ENCODE data around the gene SP140.

Gene SP140

DNA sequence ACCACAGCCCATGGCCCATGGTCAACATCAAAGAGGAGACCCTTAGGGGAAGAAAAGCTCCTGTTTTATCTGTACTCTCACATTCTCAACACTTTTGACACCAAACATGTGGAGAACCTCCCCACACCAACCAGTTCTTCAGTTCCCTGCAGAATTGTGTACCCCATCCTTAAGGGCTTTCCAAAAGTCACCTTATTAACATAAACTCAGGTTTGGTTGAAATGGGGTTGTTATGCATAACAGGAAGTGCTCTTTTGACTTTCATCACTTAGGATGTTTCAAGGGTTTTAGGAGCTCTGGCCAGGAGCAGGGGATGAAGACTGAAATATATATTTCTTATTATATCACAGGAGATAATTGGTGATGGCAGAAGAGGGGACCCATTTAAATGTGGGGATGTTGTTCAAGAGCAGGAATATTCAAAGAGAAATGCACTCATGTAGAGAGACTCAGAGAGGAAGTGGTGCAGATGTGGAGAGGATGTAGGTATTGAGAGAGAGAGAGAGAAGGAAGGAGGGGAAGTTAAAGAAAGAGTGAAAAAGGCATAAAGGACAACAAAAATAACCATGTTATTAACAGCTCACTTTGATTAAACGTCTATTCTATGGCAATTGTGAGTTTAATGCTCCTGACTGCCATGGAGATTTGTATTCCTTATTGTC, 136.6 kb downstream of the SP140 start:
- DNase-seq = no peak

All from anterior cingulate cortex (tissue), 58 donors.